NT2/D1 (cell line): ENCODE results near the gene TMUB1.
A peak's percentile ranks its signal among the peaks of the same experiment; 100 is the strongest.

Experiments
- DNase-seq: peaks from one replicate; pipeline ENCODE4 v3.0.0-alpha.2; 2011; ENCODE audit warnings: low read depth, low spot score
- H3K27me3 ChIP-seq: 2 replicates; pipeline ENCODE4 v1.6.0; 2011; ENCODE audit warnings: mild to moderate bottlenecking; ENCODE audit not compliant: insufficient read length, insufficient read depth
- H3K36me3 ChIP-seq: 2 replicates; pipeline ENCODE4 v1.6.1; 2011; ENCODE audit warnings: mild to moderate bottlenecking, low read length, mixed read lengths; ENCODE audit not compliant: insufficient read depth, insufficient read length
- H3K4me1 ChIP-seq: 2 replicates; pipeline ENCODE4 v1.5.1; 2011; ENCODE audit not compliant: insufficient read depth, insufficient read length
- H3K4me3 ChIP-seq: 2 replicates; pipeline ENCODE4 v1.5.1; 2011; ENCODE audit warnings: low read depth; ENCODE audit not compliant: insufficient read length
- H3K9ac ChIP-seq: 2 replicates; pipeline ENCODE4 v1.6.0; 2011; ENCODE audit warnings: low read depth; ENCODE audit not compliant: insufficient read length
- H3K9me3 ChIP-seq: 2 replicates; pipeline ENCODE4 v1.5.1; 2011; ENCODE audit warnings: mild to moderate bottlenecking, low read length; ENCODE audit not compliant: insufficient read depth
- SUZ12 ChIP-seq: IDR thresholded peaks from 2 replicates; pipeline ENCODE4 v1.6.1; 2011; ENCODE audit not compliant: insufficient read length, insufficient read depth; ENCODE audit errors: extremely low read depth
- YY1 ChIP-seq: IDR thresholded peaks from 2 replicates; pipeline ENCODE4 v1.6.1; 2011; ENCODE audit not compliant: insufficient read length, insufficient read depth
- ZNF274 ChIP-seq: IDR thresholded peaks from 2 replicates; pipeline ENCODE4 v1.6.1; 2011; ENCODE audit warnings: mild to moderate bottlenecking, low read depth, low read length

TMUB1 gene

GRCh38 chr7:151057989-151058780 lies 25.1 kb downstream of the TMUB1 start:
- Histone ChIP-seq H3K36me3 (peaks cover 5% of the 10 kb centered on the region), H3K27me3 (peaks cover 8% of the 10 kb centered on the region), H3K4me1 (peaks cover 12% of the 10 kb centered on the region), H3K9ac (peak overlapping the region; percentile 88), H3K9me3 (no peaks in the 10 kb centered on the region), H3K4me3 (peak overlapping the region; percentile 78)
- TF ChIP-seq YY1 = no peak
- no peak for TF ChIP-seq ZNF274
- TF ChIP-seq SUZ12 = no peak
- DNase-seq = peak; percentile 99

- Histone ChIP-seq H3K4me1 (peaks cover 12% of the 10 kb centered on the region), H3K27me3 (peaks cover 8% of the 10 kb centered on the region), H3K36me3 (peaks cover 5% of the 10 kb centered on the region), H3K9ac (peak within 1 kb of the TSS; percentile 89), H3K4me3 (peak within 1 kb of the TSS; percentile 78), H3K9me3 (no peaks in the 10 kb centered on the region)
- no peak for DNase-seq
- TF ChIP-seq YY1 (no peak), SUZ12 (no peak), ZNF274 (no peak)
Observed at GRCh38 chr7:151057506-151057988, 25.7 kb downstream of the TMUB1 start, which contains the start of gene CDK5. Gene CDK5, minus strand, starts transcription at chr7:151057897. Its CDS starts 49 bp downstream, at chr7:151057848.

- DNase-seq = no peak
- TF ChIP-seq ZNF274 (no peak), YY1 (no peak), SUZ12 (no peak)
Observed at GRCh38 chr7:151056666-151057505, 26.4 kb downstream of the TMUB1 start.

GRCh38 chr7:151056283-151056665 lies 27.0 kb downstream of the TMUB1 start:
- H3K4me3 ChIP-seq = peak overlapping the region; percentile 15
- H3K27me3 ChIP-seq = peaks cover 19% of the 10 kb centered on the region
- H3K9ac ChIP-seq = no peak overlapping the region
- DNase-seq = no peak
- H3K36me3 ChIP-seq = peaks cover 5% of the 10 kb centered on the region
- TF ChIP-seq SUZ12 (no peak), YY1 (no peak), ZNF274 (no peak)
- no peaks in the 10 kb centered on the region for H3K9me3 ChIP-seq
- peaks cover 12% of the 10 kb centered on the region for H3K4me1 ChIP-seq

More at GRCh38 chr7:151056666-151057505, 26.4 kb downstream of the TMUB1 start:
- peaks cover 5% of the 10 kb centered on the region for H3K36me3 ChIP-seq
- H3K27me3 ChIP-seq = peaks cover 15% of the 10 kb centered on the region
- H3K4me1 ChIP-seq = peaks cover 12% of the 10 kb centered on the region
- no peaks in the 10 kb centered on the region for H3K9me3 ChIP-seq
- H3K9ac ChIP-seq = peak overlapping the region; percentile 89
- H3K4me3 ChIP-seq = peak overlapping the region; percentile 78

- Histone ChIP-seq H3K4me3 (no peak overlapping the region), H3K36me3 (peaks cover 5% of the 10 kb centered on the region), H3K27me3 (peaks cover 34% of the 10 kb centered on the region), H3K9ac (no peak overlapping the region), H3K9me3 (no peaks in the 10 kb centered on the region), H3K4me1 (peaks cover 15% of the 10 kb centered on the region)
- DNase-seq = no peak
- TF ChIP-seq YY1 (no peak), SUZ12 (no peak), ZNF274 (no peak)
Observed at GRCh38 chr7:151053751-151054150, 29.5 kb downstream of the TMUB1 start.

GRCh38 chr7:151053096-151053495 lies 30.2 kb downstream of the TMUB1 start:
- Histone ChIP-seq H3K9me3 (no peaks in the 10 kb centered on the region), H3K27me3 (peaks cover 34% of the 10 kb centered on the region), H3K4me1 (peaks cover 15% of the 10 kb centered on the region), H3K4me3 (no peak overlapping the region), H3K36me3 (peaks cover 5% of the 10 kb centered on the region), H3K9ac (no peak overlapping the region)
- DNase-seq = no peak
- TF ChIP-seq YY1 (no peak), ZNF274 (no peak), SUZ12 (no peak)
